ENCODE data around the gene BRCA2. TPM values are rescaled to one million over a fixed set of nuclear protein-coding genes. Genes with fewer than 3 reads are reported as not detected.

BRCA2 gene
- total RNA-seq, 1 experiment from 2014 or later = 11.9 TPM

DNA sequence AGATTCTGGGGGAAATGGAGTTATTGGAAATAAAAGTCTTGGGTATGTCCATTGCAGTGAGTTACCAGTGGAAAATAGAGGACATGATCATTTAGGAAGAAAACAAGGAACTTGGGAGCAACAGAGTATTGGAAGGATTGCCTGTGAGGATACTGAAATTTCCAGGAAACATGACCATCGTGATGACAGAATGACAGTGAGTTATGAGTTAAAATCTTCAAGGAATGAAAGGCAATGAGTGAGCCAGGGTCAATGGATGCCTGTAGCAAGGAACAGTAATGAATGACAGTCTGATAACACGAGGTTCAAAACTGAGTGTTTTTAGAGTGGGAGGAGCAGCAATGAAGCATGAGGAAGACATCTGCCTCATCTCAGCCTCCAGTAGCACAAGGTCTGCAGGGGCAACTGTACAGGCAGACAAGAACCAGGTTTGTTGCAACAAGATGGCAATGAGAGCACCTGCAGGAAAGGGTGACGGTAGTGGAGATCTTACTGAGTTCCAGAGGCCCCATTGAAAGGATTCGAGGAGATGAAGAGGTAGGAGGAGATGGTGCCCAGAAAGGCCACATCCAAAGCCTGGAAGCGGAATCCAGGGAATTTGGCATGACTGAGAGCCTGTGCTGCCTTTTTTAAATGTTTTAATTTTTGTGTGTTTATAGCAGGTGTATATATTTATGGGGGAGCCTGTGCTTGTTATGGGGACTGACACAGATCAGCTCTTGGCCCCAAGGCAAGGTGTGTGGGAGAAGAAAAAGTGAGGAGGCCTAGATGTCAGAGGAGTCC is 68.7 kb downstream of the BRCA2 start:
- intact Hi-C loops (cut with micrococcal nuclease) = no loop called here

GRCh38 chr13:32384702-32385101 is 69.4 kb downstream of the BRCA2 start:
- H3K4me3 Mint-ChIP-seq (ENCODE audit: unreplicated experiment) = no peak overlapping the region
- ChIA-PET POLR2A (no interaction called here), CTCF (interaction anchor here (0.7 to 1.4 kb wide), 3 partner anchors 194 to 284 kb away, joined by 3 read pairs; no protein-coding TSS in a partner anchor)
- TF ChIP-seq, protein P1, sequence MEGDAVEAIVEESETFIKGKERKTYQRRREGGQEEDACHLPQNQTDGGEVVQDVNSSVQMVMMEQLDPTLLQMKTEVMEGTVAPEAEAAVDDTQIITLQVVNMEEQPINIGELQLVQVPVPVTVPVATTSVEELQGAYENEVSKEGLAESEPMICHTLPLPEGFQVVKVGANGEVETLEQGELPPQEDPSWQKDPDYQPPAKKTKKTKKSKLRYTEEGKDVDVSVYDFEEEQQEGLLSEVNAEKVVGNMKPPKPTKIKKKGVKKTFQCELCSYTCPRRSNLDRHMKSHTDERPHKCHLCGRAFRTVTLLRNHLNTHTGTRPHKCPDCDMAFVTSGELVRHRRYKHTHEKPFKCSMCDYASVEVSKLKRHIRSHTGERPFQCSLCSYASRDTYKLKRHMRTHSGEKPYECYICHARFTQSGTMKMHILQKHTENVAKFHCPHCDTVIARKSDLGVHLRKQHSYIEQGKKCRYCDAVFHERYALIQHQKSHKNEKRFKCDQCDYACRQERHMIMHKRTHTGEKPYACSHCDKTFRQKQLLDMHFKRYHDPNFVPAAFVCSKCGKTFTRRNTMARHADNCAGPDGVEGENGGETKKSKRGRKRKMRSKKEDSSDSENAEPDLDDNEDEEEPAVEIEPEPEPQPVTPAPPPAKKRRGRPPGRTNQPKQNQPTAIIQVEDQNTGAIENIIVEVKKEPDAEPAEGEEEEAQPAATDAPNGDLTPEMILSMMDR (IDR thresholded peaks at IDR 0.05; ENCODE audit: unreplicated experiment) = no peak
- intact Hi-C loops (cut with micrococcal nuclease) = no loop called here
- H3K27ac Mint-ChIP-seq (ENCODE audit: low read depth, unreplicated experiment) = no peak overlapping the region
- DNase-seq (ENCODE audit: unreplicated experiment) = no peak
- no peaks in the 10 kb centered on the region for H3K36me3 Mint-ChIP-seq (ENCODE audit: insufficient read depth, unreplicated experiment)
- BruUV-seq (replicated peaks) = no TSS peak
- no peaks in the 10 kb centered on the region for H3K27me3 Mint-ChIP-seq (ENCODE audit: insufficient read depth, unreplicated experiment)
- no peaks in the 10 kb centered on the region for H3K9me3 Mint-ChIP-seq (ENCODE audit: unreplicated experiment)
- no peaks in the 10 kb centered on the region for H3K4me1 Mint-ChIP-seq (ENCODE audit: insufficient read depth, unreplicated experiment)

More for the DNA sequence above, 68.7 kb downstream of the BRCA2 start:
- ChIA-PET CTCF (interaction anchor here (0.6 to 2.2 kb wide), 4 partner anchors 38 to 198 kb away, joined by 3 to 8 read pairs (median 3); no protein-coding TSS in a partner anchor), POLR2A (no interaction called here)
- Mint-ChIP-seq H3K27ac (ENCODE audit: low read depth, unreplicated experiment) (no peak overlapping the region), H3K9me3 (ENCODE audit: unreplicated experiment) (no peaks in the 10 kb centered on the region), H3K4me3 (ENCODE audit: unreplicated experiment) (no peak overlapping the region), H3K27me3 (ENCODE audit: insufficient read depth, unreplicated experiment) (no peaks in the 10 kb centered on the region), H3K36me3 (ENCODE audit: insufficient read depth, unreplicated experiment) (no peaks in the 10 kb centered on the region), H3K4me1 (ENCODE audit: insufficient read depth, unreplicated experiment) (no peaks in the 10 kb centered on the region)
- no peak for DNase-seq (ENCODE audit: unreplicated experiment)
- BruUV-seq (replicated peaks) = no TSS peak
- TF ChIP-seq, protein P1 (IDR thresholded peaks at IDR 0.05; ENCODE audit: unreplicated experiment) = no peak

DNA sequence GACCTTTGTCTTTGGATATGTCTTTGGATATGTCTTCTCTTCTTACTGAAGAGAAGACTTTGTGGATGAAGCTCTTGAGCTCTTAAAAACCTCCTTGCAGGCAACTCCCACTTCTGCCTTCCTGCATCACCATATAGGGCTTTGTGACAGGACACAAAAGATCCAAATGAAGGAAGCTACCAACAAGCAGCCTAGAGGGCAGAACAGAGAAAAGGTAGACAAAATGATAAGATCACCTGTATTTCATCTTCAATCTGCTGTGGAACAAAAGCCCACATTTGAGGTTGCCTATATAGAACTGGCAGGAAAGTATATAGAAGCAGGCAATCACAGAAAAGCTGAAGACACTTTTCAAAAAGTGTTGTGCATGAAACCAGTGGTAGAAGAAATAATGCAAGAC is 70.1 kb downstream of the BRCA2 start:
- Mint-ChIP-seq H3K27ac (ENCODE audit: low read depth, unreplicated experiment) (no peak overlapping the region), H3K9me3 (ENCODE audit: unreplicated experiment) (no peaks in the 10 kb centered on the region), H3K4me3 (ENCODE audit: unreplicated experiment) (no peak overlapping the region), H3K27me3 (ENCODE audit: insufficient read depth, unreplicated experiment) (no peaks in the 10 kb centered on the region), H3K4me1 (ENCODE audit: insufficient read depth, unreplicated experiment) (no peaks in the 10 kb centered on the region), H3K36me3 (ENCODE audit: insufficient read depth, unreplicated experiment) (peaks cover 2% of the 10 kb centered on the region)
- CTCF ChIA-PET = interaction anchor here (0.6 to 1.4 kb wide), 3 partner anchors 196 to 376 kb away, joined by 3 read pairs; no protein-coding TSS in a partner anchor
- POLR2A ChIA-PET = no interaction called here
- intact Hi-C loops (cut with micrococcal nuclease) = no loop called here
- DNase-seq (ENCODE audit: unreplicated experiment) = no peak
- no TSS peak for BruUV-seq (replicated peaks)
- TF ChIP-seq, protein P1 (IDR thresholded peaks at IDR 0.05; ENCODE audit: unreplicated experiment) = no peak

DNA sequence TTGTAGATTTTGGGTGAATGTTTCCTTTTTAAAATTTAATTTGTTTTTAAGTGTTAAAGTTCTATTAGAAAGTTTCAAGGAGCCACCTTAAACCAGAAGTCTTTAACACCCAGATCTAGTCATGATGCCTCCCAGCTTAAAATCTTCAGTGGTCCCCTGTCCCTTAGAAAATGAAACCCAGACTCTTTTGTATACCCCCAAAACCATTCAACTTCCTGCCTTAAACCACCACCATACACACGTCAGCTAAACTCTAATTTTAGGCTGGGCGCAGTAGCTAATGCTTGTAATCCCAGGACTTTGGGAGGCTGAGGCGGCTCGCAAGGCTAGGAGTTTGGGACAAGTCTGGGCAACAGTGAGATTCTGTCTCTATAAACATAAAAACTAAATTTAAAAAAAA is 74.7 kb downstream of the BRCA2 start:
- BruUV-seq (replicated peaks) = no TSS peak

More for the DNA sequence above, 74.7 kb downstream of the BRCA2 start:
- peaks cover 17% of the 10 kb centered on the region for H3K36me3 Mint-ChIP-seq (ENCODE audit: insufficient read depth, unreplicated experiment)
- no peak overlapping the region for H3K27ac Mint-ChIP-seq (ENCODE audit: low read depth, unreplicated experiment)
- CTCF ChIA-PET = no interaction called here
- intact Hi-C loops (cut with micrococcal nuclease) = no loop called here
- POLR2A ChIA-PET = interaction anchor here (0.6 to 1.5 kb wide), 2 partner anchors 10 to 26 kb away, joined by 3 to 4 read pairs; no protein-coding TSS in a partner anchor
- no peaks in the 10 kb centered on the region for H3K27me3 Mint-ChIP-seq (ENCODE audit: insufficient read depth, unreplicated experiment)
- no peaks in the 10 kb centered on the region for H3K9me3 Mint-ChIP-seq (ENCODE audit: unreplicated experiment)
- H3K4me1 Mint-ChIP-seq (ENCODE audit: insufficient read depth, unreplicated experiment) = no peaks in the 10 kb centered on the region
- TF ChIP-seq, protein P1 (IDR thresholded peaks at IDR 0.05; ENCODE audit: unreplicated experiment) = no peak
- no peak for DNase-seq (ENCODE audit: unreplicated experiment)
- no peak overlapping the region for H3K4me3 Mint-ChIP-seq (ENCODE audit: unreplicated experiment)

All from MCF 10A (cell line).